Measurements from ENCODE around the gene MRPL37.
"Not testable (repeated sequence)": the region's sequence is repeated elsewhere in the genome, so short reads cannot be mapped to it uniquely, and the experiment has no call there.

Gene MRPL37

GRCh38 chr1:54172614-54173599, 27.1 kb upstream of the MRPL37 start:
- no peak for DNase-seq (ENCODE audit: low spot score)

GRCh38 chr1:54173681-54174080, 26.3 kb upstream of the MRPL37 start:
- DNase-seq (ENCODE audit: low spot score): no peak

- DNase-seq (ENCODE audit: low spot score): no peak
Measured at GRCh38 chr1:54174106-54174505, 25.9 kb upstream of the MRPL37 start.

GRCh38 chr1:54176621-54177327, 23.2 kb upstream of the MRPL37 start:
- DNase-seq (ENCODE audit: low spot score): no peak

GRCh38 chr1:54177726-54178125, 22.2 kb upstream of the MRPL37 start:
- no peak for DNase-seq (ENCODE audit: low spot score)

GRCh38 chr1:54178296-54179070, 21.5 kb upstream of the MRPL37 start:
- DNase-seq (ENCODE audit: low spot score): no peak

GRCh38 chr1:54180701-54181360, 19.1 kb upstream of the MRPL37 start:
- no peak for DNase-seq (ENCODE audit: low spot score)

GRCh38 chr1:54186056-54186455, 13.9 kb upstream of the MRPL37 start:
- no peak for DNase-seq (ENCODE audit: low spot score)

GRCh38 chr1:54188291-54188690, 11.7 kb upstream of the MRPL37 start:
- DNase-seq (ENCODE audit: low spot score): no peak

- no peak for DNase-seq (ENCODE audit: low spot score)
Measured at GRCh38 chr1:54190526-54190925, 9.4 kb upstream of the MRPL37 start.

GRCh38 chr1:54191525-54191924, 8.4 kb upstream of the MRPL37 start:
- DNase-seq (ENCODE audit: low spot score): no peak

GRCh38 chr1:54193453-54193852, 6.5 kb upstream of the MRPL37 start:
- no peak for DNase-seq (ENCODE audit: low spot score)

GRCh38 chr1:54199151-54199764, 709 bp upstream of the MRPL37 start:
- DNase-seq (ENCODE audit: low spot score): no peak

- no peak for DNase-seq (ENCODE audit: low spot score)
Measured at GRCh38 chr1:54200519-54200997, 591 bp downstream of the MRPL37 start.

- no peak for DNase-seq (ENCODE audit: low spot score)
Measured at GRCh38 chr1:54204199-54204598, 4.2 kb downstream of the MRPL37 start.

GRCh38 chr1:54207287-54207686, 7.3 kb downstream of the MRPL37 start:
- DNase-seq (ENCODE audit: low spot score): no peak

- not testable (repeated sequence) for DNase-seq (ENCODE audit: low spot score)
Measured at GRCh38 chr1:54207896-54208295, 7.9 kb downstream of the MRPL37 start.

GRCh38 chr1:54212872-54213271, 12.9 kb downstream of the MRPL37 start:
- no peak for DNase-seq (ENCODE audit: low spot score)

GRCh38 chr1:54215523-54215922, 15.6 kb downstream of the MRPL37 start:
- DNase-seq (ENCODE audit: low spot score): no peak

GRCh38 chr1:54218883-54219687, 19.1 kb downstream of the MRPL37 start:
- no peak for DNase-seq (ENCODE audit: low spot score)

GRCh38 chr1:54219688-54220003, 19.7 kb downstream of the MRPL37 start:
- DNase-seq (ENCODE audit: low spot score): no peak
